Loucy (cell line): ENCODE measurements around the gene ACTL6B.

Experiments used
- EZH2phosphoT487 ChIP-seq: fragments of 200-600 bp; IDR thresholded peaks from 2 replicates; pipeline ENCODE4 v1.6.1; 2018; ENCODE audit warnings: antibody characterized with exemption, mild to moderate bottlenecking, moderate library complexity, borderline replicate concordance
- TF ChIP-seq, protein P1 (sequence below): fragments of 200-600 bp; sonication (generic); conservative IDR thresholded peaks from 2 replicates; pipeline ENCODE4 v1.5.1; 2014; ENCODE audit warnings: mild to moderate bottlenecking, antibody characterized with exemption, low read length

DNA sequence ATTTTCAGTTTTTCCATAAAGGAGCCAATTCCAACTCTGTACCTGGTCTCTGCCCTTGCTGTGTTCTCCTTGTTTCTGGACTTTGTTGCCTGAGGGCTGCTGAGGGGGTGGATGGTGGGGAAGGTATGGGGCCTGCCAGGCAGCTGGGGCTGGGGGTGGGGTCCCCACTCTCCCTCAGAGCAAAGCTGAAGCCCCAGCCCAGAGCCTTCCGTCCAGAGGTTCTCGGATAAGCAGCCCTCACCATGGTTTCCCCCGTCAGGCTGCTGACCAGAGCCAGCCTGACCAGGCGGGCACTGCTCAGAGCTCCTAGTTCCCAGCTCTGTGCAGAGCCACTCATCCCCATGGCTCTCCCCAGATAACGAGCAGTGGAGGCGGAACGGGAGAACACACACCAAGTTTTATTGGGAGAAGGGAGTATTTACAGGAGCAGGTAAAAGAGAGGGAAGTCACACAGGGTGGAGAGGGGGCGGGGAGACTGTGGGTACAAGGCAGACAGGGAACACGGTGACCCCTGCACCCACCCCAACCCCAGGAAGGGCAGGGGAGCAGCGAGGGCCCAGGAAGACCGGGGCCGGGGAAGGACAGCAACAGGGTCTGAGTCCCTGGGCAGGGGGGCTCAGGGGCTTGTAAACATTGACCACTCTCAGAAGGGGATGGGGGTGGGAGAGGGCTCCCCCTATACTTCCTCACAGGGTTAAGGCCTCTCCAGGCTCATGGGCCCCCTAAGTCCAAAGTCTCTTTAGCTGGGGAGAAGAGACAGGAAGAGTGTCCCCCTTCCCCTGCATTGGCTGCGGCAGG lies 23.1 kb upstream of the ACTL6B start:
- TF ChIP-seq, protein P1, sequence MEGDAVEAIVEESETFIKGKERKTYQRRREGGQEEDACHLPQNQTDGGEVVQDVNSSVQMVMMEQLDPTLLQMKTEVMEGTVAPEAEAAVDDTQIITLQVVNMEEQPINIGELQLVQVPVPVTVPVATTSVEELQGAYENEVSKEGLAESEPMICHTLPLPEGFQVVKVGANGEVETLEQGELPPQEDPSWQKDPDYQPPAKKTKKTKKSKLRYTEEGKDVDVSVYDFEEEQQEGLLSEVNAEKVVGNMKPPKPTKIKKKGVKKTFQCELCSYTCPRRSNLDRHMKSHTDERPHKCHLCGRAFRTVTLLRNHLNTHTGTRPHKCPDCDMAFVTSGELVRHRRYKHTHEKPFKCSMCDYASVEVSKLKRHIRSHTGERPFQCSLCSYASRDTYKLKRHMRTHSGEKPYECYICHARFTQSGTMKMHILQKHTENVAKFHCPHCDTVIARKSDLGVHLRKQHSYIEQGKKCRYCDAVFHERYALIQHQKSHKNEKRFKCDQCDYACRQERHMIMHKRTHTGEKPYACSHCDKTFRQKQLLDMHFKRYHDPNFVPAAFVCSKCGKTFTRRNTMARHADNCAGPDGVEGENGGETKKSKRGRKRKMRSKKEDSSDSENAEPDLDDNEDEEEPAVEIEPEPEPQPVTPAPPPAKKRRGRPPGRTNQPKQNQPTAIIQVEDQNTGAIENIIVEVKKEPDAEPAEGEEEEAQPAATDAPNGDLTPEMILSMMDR: no peak
- TF ChIP-seq EZH2phosphoT487: no peak
